ENCODE measurements around the gene APBB2. TPM values are rescaled to one million over a fixed set of nuclear protein-coding genes. Genes with fewer than 3 reads are reported as not detected.

The APBB2 gene
- total and polyA plus RNA-seq, 10 of the 15 experiments (the other 5 are each of a cell fraction or from before 2014, with no cell fraction given) = 2.7 to 24.6 (median 19.0) TPM

DNA sequence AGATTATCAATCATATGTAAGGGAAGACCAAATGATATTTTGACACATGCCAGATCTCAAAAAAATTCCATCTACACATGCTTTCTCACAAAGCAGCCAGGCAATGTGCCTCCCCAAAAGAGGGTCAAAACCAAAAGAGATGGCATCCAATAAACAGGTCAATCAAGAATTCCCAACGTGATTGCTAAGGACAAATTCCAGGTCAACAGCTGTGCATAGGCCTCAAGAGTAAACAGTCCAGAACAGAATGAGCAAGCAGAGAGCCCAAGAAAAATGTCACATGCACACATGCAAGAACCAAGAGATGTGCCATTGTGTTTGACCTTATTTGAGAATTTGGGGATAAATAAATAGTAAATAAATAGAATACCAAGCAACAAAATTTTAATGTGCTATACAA, 136.7 kb downstream of the APBB2 start (continued):
- TF ChIP-seq, protein P1, sequence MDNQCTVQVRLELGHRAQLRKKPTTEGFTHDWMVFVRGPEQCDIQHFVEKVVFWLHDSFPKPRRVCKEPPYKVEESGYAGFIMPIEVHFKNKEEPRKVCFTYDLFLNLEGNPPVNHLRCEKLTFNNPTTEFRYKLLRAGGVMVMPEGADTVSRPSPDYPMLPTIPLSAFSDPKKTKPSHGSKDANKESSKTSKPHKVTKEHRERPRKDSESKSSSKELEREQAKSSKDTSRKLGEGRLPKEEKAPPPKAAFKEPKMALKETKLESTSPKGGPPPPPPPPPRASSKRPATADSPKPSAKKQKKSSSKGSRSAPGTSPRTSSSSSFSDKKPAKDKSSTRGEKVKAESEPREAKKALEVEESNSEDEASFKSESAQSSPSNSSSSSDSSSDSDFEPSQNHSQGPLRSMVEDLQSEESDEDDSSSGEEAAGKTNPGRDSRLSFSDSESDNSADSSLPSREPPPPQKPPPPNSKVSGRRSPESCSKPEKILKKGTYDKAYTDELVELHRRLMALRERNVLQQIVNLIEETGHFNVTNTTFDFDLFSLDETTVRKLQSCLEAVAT (IDR thresholded peaks at IDR 0.05) = no peak
- no peak for TF ChIP-seq SREBF1 (IDR thresholded peaks at IDR 0.05; ENCODE audit: low read length)
- no peak for TF ChIP-seq POLR2A (IDR thresholded peaks at IDR 0.05; ENCODE audit: low read depth, low read length)
- TF ChIP-seq SREBF2 (IDR thresholded peaks at IDR 0.05; ENCODE audit: low read length) = no peak

DNA sequence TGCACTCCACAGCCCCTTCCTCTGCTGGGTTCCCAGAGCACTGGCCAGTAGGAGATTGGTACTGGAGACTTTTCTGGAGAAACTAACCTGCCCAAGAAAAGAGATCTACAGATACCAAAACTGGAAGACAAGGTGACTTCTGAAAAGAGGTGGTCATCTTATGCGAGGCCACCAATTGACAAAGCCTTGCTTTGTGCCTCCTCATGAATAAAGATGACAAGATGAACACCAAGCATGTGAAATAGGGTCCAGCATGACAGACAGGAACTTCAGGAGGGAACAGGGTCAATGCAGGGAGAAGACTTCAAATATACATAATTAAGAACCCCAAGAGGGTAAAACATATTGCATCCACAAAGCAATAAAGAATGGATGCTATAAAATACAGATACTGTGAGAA, 137.9 kb downstream of the APBB2 start:
- ChIA-PET CTCF (interaction anchor here (0.7 to 0.9 kb wide), 2 partner anchors 45 to 100 kb away, joined by 3 read pairs; no protein-coding TSS in a partner anchor), RAD21 (ENCODE audit: unreplicated experiment) (interaction anchor here (0.7 to 1.6 kb wide), 2 partner anchors 10 to 22 kb away, joined by 3 to 6 read pairs; no protein-coding TSS in a partner anchor), POLR2A (interaction anchor here (0.5 to 0.7 kb wide), 2 partner anchors 25 to 206 kb away, joined by 3 to 5 read pairs; no protein-coding TSS in a partner anchor), SMC1A (ENCODE audit: uncharacterized antibody, unreplicated experiment) (interaction anchor here (0.6 to 1.1 kb wide), 4 partner anchors 9 to 135 kb away, joined by 3 read pairs; no protein-coding TSS in a partner anchor)
- H3K79me2 ChIP-seq (ENCODE audit: control insufficient read depth, insufficient read depth, low read length) = peaks cover 3% of the 10 kb centered on the region
- H3K36me3 ChIP-seq (ENCODE audit: control insufficient read depth in 2 of 2, insufficient read depth in 2 of 2, low read length in 1 of 2) = no peaks in the 10 kb centered on the region; a peak in 1 of 4 replicates
- H3K9ac ChIP-seq (ENCODE audit: control insufficient read depth, insufficient read depth, low read length) = no peak overlapping the region
- ATAC-seq (no peak), DNase-seq (ENCODE audit: low read depth, low spot score) (no peak), FAIRE-seq (no peak)
- no peak overlapping the region for H3K4me2 ChIP-seq (ENCODE audit: control insufficient read depth, insufficient read depth)
- no peaks in the 10 kb centered on the region; the same call in 2 of the 3 replicates for H3K9me3 ChIP-seq (replicated peaks; ENCODE audit: control insufficient read depth, insufficient read depth, low read length)
- BruUV-seq (replicated peaks) = no TSS peak
- intact Hi-C loops (cut with micrococcal nuclease; ENCODE audit: unreplicated experiment) (no loop called here), in situ Hi-C loops (cut with MboI) (no loop called here)
- no peak overlapping the region for H2AFZ ChIP-seq (ENCODE audit: control insufficient read depth, low read depth, low read length)
- H3K27ac ChIP-seq (ENCODE audit: control insufficient read depth, insufficient read depth) = no peak overlapping the region
- no peaks in the 10 kb centered on the region for H3K27me3 ChIP-seq (replicated peaks in 1 of 2; ENCODE audit: control insufficient read depth in 2 of 2, insufficient read depth in 2 of 2, low read length in 1 of 2)
- no peak overlapping the region for H3K4me3 ChIP-seq
- peaks cover 12% of the 10 kb centered on the region for H3K4me1 ChIP-seq (ENCODE audit: control insufficient read depth, insufficient read depth, low read length)
- WGBS (ENCODE audit: insufficient coverage, insufficient replicate concordance, low lambda C conversion rate, missing lambda C conversion rate) = 100% methylated on average over 1 of the region's 1 CpG
- H4K20me1 ChIP-seq (ENCODE audit: control insufficient read depth, insufficient read depth) = no peaks in the 10 kb centered on the region
- no peak for TF ChIP-seq RAD21 (IDR thresholded peaks at IDR 0.05; ENCODE audit: insufficient read depth, low read depth, low read length)
- no peak for TF ChIP-seq LARP7 (IDR thresholded peaks at IDR 0.05)
- TF ChIP-seq NFXL1 (IDR thresholded peaks at IDR 0.05; ENCODE audit: borderline replicate concordance) = no peak
- TF ChIP-seq, protein P2, sequence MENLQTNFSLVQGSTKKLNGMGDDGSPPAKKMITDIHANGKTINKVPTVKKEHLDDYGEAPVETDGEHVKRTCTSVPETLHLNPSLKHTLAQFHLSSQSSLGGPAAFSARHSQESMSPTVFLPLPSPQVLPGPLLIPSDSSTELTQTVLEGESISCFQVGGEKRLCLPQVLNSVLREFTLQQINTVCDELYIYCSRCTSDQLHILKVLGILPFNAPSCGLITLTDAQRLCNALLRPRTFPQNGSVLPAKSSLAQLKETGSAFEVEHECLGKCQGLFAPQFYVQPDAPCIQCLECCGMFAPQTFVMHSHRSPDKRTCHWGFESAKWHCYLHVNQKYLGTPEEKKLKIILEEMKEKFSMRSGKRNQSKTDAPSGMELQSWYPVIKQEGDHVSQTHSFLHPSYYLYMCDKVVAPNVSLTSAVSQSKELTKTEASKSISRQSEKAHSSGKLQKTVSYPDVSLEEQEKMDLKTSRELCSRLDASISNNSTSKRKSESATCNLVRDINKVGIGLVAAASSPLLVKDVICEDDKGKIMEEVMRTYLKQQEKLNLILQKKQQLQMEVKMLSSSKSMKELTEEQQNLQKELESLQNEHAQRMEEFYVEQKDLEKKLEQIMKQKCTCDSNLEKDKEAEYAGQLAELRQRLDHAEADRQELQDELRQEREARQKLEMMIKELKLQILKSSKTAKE (IDR thresholded peaks at IDR 0.05; ENCODE audit: low read depth, poor library complexity, severe bottlenecking) = no peak
- no peak for TF ChIP-seq ZSCAN29 (IDR thresholded peaks at IDR 0.05)
- TF ChIP-seq, protein P3, sequence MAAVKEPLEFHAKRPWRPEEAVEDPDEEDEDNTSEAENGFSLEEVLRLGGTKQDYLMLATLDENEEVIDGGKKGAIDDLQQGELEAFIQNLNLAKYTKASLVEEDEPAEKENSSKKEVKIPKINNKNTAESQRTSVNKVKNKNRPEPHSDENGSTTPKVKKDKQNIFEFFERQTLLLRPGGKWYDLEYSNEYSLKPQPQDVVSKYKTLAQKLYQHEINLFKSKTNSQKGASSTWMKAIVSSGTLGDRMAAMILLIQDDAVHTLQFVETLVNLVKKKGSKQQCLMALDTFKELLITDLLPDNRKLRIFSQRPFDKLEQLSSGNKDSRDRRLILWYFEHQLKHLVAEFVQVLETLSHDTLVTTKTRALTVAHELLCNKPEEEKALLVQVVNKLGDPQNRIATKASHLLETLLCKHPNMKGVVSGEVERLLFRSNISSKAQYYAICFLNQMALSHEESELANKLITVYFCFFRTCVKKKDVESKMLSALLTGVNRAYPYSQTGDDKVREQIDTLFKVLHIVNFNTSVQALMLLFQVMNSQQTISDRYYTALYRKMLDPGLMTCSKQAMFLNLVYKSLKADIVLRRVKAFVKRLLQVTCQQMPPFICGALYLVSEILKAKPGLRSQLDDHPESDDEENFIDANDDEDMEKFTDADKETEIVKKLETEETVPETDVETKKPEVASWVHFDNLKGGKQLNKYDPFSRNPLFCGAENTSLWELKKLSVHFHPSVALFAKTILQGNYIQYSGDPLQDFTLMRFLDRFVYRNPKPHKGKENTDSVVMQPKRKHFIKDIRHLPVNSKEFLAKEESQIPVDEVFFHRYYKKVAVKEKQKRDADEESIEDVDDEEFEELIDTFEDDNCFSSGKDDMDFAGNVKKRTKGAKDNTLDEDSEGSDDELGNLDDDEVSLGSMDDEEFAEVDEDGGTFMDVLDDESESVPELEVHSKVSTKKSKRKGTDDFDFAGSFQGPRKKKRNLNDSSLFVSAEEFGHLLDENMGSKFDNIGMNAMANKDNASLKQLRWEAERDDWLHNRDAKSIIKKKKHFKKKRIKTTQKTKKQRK (IDR thresholded peaks at IDR 0.05; ENCODE audit: low read depth, low read length) = no peak
- no peak for TF ChIP-seq KDM1A (IDR thresholded peaks at IDR 0.05; ENCODE audit: borderline replicate concordance)
- TF ChIP-seq, protein P4, sequence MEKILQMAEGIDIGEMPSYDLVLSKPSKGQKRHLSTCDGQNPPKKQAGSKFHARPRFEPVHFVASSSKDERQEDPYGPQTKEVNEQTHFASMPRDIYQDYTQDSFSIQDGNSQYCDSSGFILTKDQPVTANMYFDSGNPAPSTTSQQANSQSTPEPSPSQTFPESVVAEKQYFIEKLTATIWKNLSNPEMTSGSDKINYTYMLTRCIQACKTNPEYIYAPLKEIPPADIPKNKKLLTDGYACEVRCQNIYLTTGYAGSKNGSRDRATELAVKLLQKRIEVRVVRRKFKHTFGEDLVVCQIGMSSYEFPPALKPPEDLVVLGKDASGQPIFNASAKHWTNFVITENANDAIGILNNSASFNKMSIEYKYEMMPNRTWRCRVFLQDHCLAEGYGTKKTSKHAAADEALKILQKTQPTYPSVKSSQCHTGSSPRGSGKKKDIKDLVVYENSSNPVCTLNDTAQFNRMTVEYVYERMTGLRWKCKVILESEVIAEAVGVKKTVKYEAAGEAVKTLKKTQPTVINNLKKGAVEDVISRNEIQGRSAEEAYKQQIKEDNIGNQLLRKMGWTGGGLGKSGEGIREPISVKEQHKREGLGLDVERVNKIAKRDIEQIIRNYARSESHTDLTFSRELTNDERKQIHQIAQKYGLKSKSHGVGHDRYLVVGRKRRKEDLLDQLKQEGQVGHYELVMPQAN (conservative IDR thresholded peaks at IDR 0.05) = no peak
- no peak for TF ChIP-seq NR2F1 (conservative IDR thresholded peaks at IDR 0.05)
